Astrocyte (in vitro differentiated cells and primary cell): ENCODE data around the gene TMED4. TPM values are rescaled to one million over a fixed set of nuclear protein-coding genes. Genes with fewer than 3 reads are reported as not detected.

Experiments
- DNase-seq: peaks from one replicate; pipeline ENCODE4 v3.0.0-alpha.2; 2010; ENCODE audit warnings: low read depth
- FAIRE-seq: peaks from 2 replicates; lab custom pipeline; 2011; peaks lifted over from hg19 to GRCh38; lab: Jason Lieb, UNC
- H2AFZ ChIP-seq: 2 replicates; pipeline ENCODE4 v1.6.0; 2012; ENCODE audit warnings: low read depth, low read length, inconsistent platforms
- H3K27ac ChIP-seq: 2 replicates; pipeline ENCODE4 v1.5.1; 2011; ENCODE audit warnings: low read depth, low read length, inconsistent platforms
- H3K27me3 ChIP-seq: 2 replicates; pipeline ENCODE4 v1.6.0; 2011; ENCODE audit warnings: low read length, inconsistent platforms; ENCODE audit not compliant: insufficient read depth
- H3K36me3 ChIP-seq: 2 replicates; pipeline ENCODE4 v1.5.1; 2011; ENCODE audit warnings: low read length, inconsistent platforms; ENCODE audit not compliant: insufficient read depth
- H3K4me1 ChIP-seq: 2 replicates; pipeline ENCODE4 v1.5.1; 2011; ENCODE audit warnings: low read length, inconsistent platforms; ENCODE audit not compliant: insufficient read depth
- H3K4me2 ChIP-seq: 2 replicates; pipeline ENCODE4 v1.6.0; 2012; ENCODE audit warnings: low read length, inconsistent platforms
- H3K4me3 ChIP-seq: 2 replicates; pipeline ENCODE4 v1.5.1; 2011; ENCODE audit warnings: low read depth, mild to moderate bottlenecking, low read length, inconsistent platforms; ENCODE audit not compliant: insufficient read depth
- H3K79me2 ChIP-seq: 2 replicates; pipeline ENCODE4 v1.6.0; 2012; ENCODE audit warnings: mild to moderate bottlenecking, low read length, inconsistent platforms; ENCODE audit not compliant: insufficient read depth
- H3K9ac ChIP-seq: 2 replicates; pipeline ENCODE4 v1.6.0; 2012; ENCODE audit warnings: mild to moderate bottlenecking, low read length, inconsistent platforms
- H3K9me3 ChIP-seq: 2 replicates; pipeline ENCODE4 v1.5.1; 2012; ENCODE audit warnings: low read depth, mild to moderate bottlenecking, low read length, inconsistent platforms; ENCODE audit not compliant: insufficient read depth
- H4K20me1 ChIP-seq: 2 replicates; pipeline ENCODE4 v1.6.0; 2012; ENCODE audit warnings: low read length, inconsistent platforms; ENCODE audit not compliant: insufficient read depth
- H3K27ac Mint-ChIP-seq: one replicate; pipeline ENCODE4 v1.8.0; 2021; ENCODE audit warnings: mild to moderate bottlenecking, mixed read lengths; ENCODE audit not compliant: unreplicated experiment
- H3K27me3 Mint-ChIP-seq: one replicate; pipeline ENCODE4 v1.8.0; 2021; ENCODE audit warnings: low read depth, mixed read lengths; ENCODE audit not compliant: unreplicated experiment
- H3K36me3 Mint-ChIP-seq: one replicate; pipeline ENCODE4 v1.8.0; 2021; ENCODE audit warnings: low read depth, mixed read lengths; ENCODE audit not compliant: unreplicated experiment
- H3K4me1 Mint-ChIP-seq: one replicate; pipeline ENCODE4 v1.8.0; 2021; ENCODE audit warnings: low read depth, mixed read lengths; ENCODE audit not compliant: unreplicated experiment
- H3K4me3 Mint-ChIP-seq: one replicate; pipeline ENCODE4 v1.8.0; 2021; ENCODE audit warnings: mild to moderate bottlenecking, moderate library complexity, mixed read lengths; ENCODE audit not compliant: unreplicated experiment
- H3K9me3 Mint-ChIP-seq: one replicate; pipeline ENCODE4 v1.8.0; 2021; ENCODE audit warnings: mild to moderate bottlenecking, mixed read lengths; ENCODE audit not compliant: unreplicated experiment
- CTCF ChIP-seq: IDR thresholded peaks from 2 replicates; pipeline ENCODE4 v1.5.1; 2011; ENCODE audit warnings: low read depth, mild to moderate bottlenecking, inconsistent platforms, low read length, moderate library complexity; ENCODE audit not compliant: insufficient read depth
- EZH2 ChIP-seq: IDR thresholded peaks from 2 replicates; pipeline ENCODE4 v1.6.1; 2012; ENCODE audit warnings: mild to moderate bottlenecking, low read length, inconsistent platforms; ENCODE audit not compliant: insufficient read depth
- total RNA-seq: library from RNA; stranded (reverse); gene quantifications from 2 replicates; pipeline ENCODE4 v1.2.1, GENCODE V29; 2021

TMED4 gene
- total RNA-seq, 1 donor from 2014 or later: 69.2 TPM

GRCh38 chr7:44630792-44631457, 48.9 kb upstream of the TMED4 start:
- H3K79me2 ChIP-seq: peaks cover 9% of the 10 kb centered on the region
- no peak overlapping the region for H3K4me3 Mint-ChIP-seq
- H3K9ac ChIP-seq: no peak overlapping the region

GRCh38 chr7:44629829-44630522, 47.9 kb upstream of the TMED4 start:
- H3K4me3 ChIP-seq: no peak overlapping the region

More at GRCh38 chr7:44630792-44631457, 48.9 kb upstream of the TMED4 start:
- peak overlapping the region; percentile 8 for H3K4me2 ChIP-seq
- no peaks in the 10 kb centered on the region for H3K9me3 ChIP-seq
- Mint-ChIP-seq H3K36me3 (peaks cover 9% of the 10 kb centered on the region), H3K9me3 (no peaks in the 10 kb centered on the region), H3K4me1 (peaks cover 30% of the 10 kb centered on the region), H3K27ac (no peak overlapping the region), H3K27me3 (no peaks in the 10 kb centered on the region)
- H3K4me3 ChIP-seq: no peak overlapping the region
- H2AFZ ChIP-seq: no peak overlapping the region
- no peaks in the 10 kb centered on the region for H3K27me3 ChIP-seq
- no peak for FAIRE-seq
- no peak overlapping the region for H3K27ac ChIP-seq
- peaks cover 33% of the 10 kb centered on the region for H3K4me1 ChIP-seq
- no peak for DNase-seq
- peaks cover 26% of the 10 kb centered on the region for H4K20me1 ChIP-seq
- H3K36me3 ChIP-seq: peaks cover 8% of the 10 kb centered on the region
- TF ChIP-seq EZH2 (no peak), CTCF (no peak)

More at GRCh38 chr7:44629829-44630522, 47.9 kb upstream of the TMED4 start:
- DNase-seq (no peak), FAIRE-seq (no peak)
- Histone ChIP-seq H3K27ac (no peak overlapping the region), H3K4me1 (peaks cover 33% of the 10 kb centered on the region), H2AFZ (no peak overlapping the region), H3K9me3 (no peaks in the 10 kb centered on the region), H3K79me2 (peaks cover 14% of the 10 kb centered on the region), H4K20me1 (peaks cover 26% of the 10 kb centered on the region), H3K27me3 (no peaks in the 10 kb centered on the region), H3K36me3 (peaks cover 15% of the 10 kb centered on the region), H3K4me2 (no peak overlapping the region), H3K9ac (no peak overlapping the region)
- Mint-ChIP-seq H3K27me3 (no peaks in the 10 kb centered on the region), H3K4me1 (peaks cover 26% of the 10 kb centered on the region), H3K9me3 (no peaks in the 10 kb centered on the region), H3K27ac (no peak overlapping the region), H3K36me3 (peaks cover 9% of the 10 kb centered on the region), H3K4me3 (no peak overlapping the region)
- TF ChIP-seq CTCF: no peak
- no peak for TF ChIP-seq EZH2
